Measurements from ENCODE around the gene SLC37A2.
"Not testable (repeated sequence)": the region's sequence is repeated elsewhere in the genome, so short reads cannot be mapped to it uniquely, and the experiment has no call there.

Gene SLC37A2

DNA sequence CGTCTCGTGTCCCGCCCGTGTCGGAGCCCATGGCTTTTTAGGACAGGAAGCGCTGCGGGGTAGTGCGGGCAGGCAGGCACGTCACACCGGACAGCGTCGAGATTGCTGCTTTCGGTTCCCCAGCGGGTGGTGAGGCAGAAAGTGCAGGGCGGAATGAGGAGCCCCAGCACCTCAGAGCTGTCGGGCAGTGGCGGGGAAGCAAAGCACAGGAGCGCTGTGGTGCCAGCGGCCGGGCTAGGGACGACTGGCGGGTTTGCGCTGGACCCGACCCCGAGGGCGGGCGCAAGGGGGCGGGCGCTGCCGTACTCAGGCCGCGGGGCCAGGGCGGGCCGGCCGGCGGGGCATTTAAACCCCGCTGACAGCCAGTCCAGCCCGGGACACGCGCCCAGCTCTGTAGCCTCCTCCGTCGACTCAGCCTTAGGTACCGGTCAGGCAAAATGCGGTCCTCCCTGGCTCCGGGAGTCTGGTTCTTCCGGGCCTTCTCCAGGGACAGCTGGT is at the start of gene SLC37A2:
SLC37A2 (plus strand) TSS at position 375 of the 498 bp plus-strand sequence; CDS start at position 438, 63 bp downstream.
- DNase-seq, result no peak

DNA sequence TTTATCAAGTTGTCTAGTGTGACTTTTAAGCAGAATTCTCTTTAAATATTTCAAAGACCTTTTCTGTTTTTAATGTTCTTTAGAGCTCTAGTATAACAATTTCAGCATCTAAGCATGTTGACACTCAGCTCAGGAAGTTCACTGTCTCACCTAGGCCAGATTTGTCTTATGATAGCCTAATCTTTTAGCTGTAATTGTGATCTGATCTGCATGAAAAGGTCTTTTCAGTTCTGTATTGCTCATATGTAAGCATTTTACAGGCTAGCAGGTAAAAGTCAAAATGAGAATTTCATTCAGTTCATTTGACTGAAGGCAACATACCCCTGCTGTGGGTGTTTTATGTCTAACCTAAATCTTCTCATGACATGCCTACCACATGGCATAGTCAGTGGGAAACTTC is 46.7 kb upstream of the SLC37A2 start:
- no peak for DNase-seq

DNA sequence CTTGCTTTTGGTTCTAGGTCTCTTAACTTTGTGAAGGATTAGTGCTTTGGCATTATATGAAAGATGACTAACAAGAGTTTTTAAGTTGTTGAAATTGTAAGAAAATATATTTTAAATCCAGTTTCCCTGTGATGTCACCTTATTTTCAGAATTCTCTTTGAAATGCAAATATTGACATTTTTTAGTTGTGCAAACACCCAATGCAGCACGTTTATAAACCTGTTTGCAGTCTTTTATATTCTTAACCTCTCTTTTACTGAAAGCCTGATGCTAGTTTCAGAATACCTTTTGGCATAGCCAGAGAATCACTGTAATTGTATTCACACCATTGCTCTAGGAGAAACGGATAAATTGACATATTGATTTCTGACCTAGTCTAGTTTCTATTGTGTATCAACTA is 42.8 kb upstream of the SLC37A2 start:
- no peak for DNase-seq

DNA sequence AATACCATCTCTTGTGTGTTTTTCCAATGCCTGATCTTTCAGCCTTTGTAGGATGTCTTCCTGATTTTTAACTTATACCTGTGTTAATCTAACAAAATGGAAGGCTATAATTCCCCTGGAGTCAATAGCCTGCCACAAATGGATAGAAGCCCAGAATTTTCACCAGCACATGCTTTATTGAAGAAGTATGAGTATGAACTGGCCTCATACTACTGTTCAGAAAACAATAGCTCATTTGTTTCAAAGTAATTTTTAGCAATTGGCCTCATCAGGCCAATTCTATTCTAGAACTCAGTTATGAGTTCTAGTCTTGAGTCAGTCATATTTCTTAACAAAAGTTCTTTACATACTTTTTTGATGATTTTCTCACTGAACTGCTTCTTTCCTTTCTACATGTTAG is 40.6 kb upstream of the SLC37A2 start:
- no peak for DNase-seq

DNA sequence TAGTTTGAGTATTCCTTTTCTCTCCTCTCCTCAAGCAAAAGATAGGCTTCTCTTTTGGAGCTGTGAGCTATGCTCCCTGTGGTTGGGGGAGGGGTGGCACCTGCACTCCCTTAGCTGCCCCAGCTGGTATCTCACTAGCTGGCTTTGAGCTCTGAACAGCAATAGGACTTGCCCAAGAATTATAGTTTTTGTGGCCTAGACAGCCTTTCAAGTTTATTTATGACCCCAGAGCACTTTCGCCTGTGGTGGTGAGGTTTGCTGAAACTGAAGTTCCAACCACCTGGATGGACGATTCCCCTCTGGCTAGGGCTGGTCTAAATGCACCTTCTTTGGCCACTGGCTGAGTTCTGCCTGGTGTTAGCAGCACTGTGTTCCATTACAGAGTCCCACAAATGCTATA is 37.1 kb upstream of the SLC37A2 start:
- no peak for DNase-seq

DNA sequence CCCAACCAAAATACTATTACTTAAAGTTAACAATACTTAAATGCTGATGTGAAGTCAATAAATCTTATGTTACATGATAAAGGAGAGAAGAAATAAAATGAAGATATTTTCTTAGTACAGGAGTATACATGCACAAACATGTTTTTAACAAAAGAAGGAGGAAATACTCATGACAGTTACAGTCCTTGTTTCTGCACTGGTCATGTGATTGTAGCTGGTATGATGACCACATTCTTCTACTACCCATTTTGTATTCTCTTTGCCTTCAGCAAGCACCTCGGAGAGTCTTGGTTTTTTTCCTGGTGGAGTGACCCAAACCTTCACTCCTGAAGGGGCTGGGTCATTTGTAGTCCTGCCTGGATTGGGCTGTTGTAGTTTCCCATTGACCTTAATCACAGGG is 33.7 kb upstream of the SLC37A2 start:
- not testable (repeated sequence) for DNase-seq

DNA sequence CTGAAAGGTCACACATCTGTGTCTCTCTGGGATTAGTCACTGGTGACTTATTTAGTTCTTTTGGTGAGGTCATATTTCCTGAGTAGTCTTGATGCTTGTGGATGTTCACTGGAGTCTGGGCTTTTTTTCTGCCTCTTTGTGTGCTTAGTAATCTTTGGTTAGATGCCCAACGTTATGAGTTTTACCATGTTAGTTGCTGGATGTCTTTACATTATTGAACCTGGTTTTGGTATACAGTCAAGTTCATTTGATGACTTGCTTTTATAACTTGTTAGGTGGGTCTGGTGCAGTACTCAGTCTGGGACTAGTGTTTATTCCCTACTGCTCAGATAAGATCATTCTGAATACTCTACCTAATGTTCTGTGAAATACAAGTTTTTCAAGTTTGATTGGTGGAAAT is 26.2 kb upstream of the SLC37A2 start:
- no peak for DNase-seq

DNA sequence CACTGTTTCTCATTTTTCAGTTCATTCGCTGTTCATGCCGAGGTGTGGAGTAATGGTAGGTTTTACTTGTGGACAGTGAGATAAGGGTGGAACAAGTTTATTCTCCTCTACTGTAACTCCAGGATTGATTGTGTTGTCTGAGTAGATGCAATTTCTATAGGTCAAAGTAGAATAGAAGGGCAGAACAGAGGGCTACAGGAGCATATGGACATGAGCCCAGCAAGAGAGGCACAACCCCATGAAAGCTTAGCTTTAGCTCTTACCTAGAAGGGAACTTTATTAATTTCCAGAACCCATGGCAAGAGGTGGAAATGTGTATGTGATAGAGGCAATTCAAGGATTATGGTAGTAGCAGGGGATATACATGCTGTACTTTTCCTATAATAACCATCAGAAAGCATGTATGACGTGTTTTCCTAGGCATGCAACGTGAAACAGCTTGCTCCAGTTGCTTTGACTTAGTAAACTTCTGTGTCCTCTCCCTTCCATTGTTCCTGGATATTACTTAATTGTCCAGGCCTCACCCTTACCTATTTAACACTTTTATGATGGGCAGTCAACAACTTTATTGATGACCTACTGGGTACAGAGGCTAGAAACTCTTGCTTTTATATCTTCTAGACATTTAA is 13.8 kb upstream of the SLC37A2 start:
- DNase-seq, result no peak

DNA sequence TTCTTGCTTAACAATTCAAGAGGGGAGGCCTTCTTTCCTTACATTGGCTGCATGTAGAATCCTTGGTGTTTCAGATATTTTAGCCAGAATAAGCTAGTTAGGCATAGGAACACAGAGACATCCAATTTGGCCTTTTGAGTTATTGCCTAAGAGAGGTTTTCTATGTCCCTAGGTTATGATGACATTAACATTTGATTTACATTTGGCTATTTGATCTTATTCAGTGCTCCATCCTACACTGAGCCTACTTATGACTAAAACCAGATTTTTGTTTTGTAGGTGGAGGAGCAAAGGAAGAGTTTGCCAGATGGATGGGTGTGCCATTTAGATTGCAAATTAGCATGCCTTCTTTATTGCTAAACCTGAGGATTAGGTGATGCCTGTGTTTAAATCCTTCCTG is 11.1 kb upstream of the SLC37A2 start:
- no peak for DNase-seq

DNA sequence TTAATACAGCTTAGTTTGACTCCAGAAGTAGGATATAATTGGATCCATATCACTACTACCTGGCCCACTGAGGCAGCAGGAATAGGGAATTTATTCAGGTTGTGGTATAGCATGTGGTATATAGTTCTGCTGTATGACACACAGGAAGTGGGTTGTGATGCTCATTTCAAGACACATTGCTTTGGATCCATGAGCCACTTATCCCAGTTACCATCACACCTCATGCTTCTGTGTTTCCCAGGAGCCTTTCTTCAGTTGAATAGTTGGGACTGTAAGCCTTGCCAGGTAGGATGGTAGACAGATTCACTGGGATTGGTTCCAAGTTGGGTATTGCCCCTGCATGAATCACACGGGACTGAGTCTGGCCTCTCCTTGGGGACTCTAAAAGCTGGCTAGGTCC is 9.9 kb upstream of the SLC37A2 start:
- DNase-seq, result no peak

DNA sequence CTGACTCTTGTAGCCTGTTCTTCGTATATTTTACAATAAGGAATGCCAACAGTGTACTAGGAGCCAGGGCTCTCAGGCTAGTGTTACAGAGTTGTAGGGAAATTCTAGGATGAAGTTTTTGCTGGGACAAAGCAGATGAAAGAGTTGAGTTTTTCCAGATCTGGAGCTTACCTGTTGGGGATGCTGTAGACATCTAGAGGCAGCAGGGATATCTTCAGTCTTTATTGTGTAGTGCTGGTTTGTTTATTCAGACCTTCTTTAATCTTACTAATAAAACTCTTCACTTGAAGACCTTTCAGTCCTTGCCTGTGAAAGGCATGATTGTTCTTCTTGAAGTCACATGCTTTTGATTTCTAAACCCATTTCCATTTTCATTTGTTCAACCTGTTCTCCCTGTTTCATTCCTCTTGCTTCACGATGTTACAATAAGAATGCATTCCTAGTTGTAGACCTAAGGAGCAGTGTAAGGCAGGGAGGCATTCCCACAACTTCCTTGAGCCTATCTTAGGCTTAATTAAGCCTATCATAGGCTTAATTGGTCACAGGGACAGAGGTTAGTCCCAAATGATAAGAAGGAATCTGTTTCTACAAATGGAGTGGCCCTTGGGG is 7.9 kb upstream of the SLC37A2 start:
- no peak for DNase-seq

DNA sequence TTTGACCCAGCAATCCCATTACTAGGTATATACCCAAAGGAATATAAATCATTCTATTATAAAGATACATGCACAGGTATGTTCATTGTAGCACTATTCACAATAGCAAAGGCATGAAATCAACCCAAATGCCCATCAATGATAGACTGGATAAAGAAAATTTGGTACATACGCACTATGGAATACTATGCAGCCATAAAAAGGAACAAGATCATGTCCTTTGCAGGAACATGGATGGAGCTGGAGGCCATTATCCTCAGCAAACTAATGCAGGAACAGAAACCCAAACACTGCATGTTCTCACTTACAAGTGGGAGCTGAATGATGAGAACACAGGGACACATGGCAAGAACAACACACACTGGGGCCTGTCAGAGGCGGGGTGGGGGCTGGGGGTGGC is 7.0 kb upstream of the SLC37A2 start:
- DNase-seq, result not testable (repeated sequence)

DNA sequence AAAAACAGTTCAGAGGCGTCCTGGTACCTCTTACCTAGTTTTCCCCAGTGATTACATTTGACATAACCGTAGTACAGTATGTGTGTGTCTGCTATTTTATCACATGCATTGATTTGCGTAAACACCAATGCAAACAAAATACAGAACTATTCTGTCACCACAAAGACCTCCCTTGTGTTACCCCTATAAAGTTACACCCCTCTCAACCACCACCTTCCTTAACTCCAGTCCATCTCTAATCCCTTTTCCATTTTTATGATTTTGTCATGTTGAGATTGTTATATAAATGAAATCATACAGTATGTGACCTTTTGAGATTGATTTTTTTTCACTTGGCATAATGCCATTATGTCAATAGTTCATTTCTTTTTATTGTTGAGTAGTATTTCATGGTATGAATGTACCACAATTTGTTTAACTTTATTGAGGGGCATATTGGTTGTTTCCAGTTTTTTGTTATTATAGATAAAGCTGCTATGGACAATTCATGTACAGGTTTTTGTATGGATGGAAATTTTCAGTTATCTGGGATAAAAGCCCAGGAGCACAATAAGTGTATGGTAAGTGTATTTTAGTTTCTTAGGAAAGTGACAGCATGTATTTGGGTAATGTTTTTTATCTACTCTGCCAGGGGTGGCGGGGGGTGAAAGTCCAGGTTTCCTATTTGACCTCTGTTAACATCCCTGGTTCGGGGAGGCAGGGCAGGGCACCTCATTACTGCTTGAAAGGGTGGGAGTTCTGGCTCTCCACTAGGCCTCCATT is 6.0 kb upstream of the SLC37A2 start:
- DNase-seq, result no peak

DNA sequence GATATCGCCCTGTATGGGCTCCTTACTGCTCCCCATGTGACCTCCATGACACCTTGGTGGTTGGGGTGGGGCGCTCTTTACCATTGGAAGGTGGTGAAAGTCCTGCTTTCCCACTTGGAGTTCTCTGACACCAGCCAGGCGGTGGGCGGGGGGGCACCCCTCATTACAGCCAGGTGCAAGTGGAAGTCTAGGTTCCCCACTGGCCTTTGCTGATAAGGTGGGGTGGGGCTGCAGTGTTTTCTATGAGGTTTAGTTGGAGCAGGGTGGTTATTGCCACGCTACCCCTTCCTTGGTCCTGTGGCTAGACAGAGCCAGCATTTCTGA is 5.5 kb upstream of the SLC37A2 start:
- no peak for DNase-seq

DNA sequence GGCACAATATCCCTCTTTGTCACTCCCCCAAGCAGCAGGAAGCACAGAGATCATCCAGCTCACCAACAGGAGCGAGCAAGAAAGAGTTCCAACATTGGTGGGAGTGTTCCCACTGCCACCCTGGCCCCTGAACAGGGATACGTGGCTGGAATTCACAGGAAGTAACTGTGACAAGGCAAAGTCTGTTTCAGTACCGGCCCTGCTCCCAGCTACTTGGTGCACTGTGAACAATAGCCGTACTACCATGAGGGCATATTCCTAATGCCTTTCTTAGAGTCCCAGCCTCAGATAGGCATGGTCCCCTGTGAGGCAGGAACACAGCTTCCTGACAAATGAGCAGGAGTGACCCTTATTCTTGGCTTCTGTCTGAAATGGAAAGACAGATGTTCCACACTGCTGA is 1.8 kb upstream of the SLC37A2 start:
- DNase-seq, result no peak

DNA sequence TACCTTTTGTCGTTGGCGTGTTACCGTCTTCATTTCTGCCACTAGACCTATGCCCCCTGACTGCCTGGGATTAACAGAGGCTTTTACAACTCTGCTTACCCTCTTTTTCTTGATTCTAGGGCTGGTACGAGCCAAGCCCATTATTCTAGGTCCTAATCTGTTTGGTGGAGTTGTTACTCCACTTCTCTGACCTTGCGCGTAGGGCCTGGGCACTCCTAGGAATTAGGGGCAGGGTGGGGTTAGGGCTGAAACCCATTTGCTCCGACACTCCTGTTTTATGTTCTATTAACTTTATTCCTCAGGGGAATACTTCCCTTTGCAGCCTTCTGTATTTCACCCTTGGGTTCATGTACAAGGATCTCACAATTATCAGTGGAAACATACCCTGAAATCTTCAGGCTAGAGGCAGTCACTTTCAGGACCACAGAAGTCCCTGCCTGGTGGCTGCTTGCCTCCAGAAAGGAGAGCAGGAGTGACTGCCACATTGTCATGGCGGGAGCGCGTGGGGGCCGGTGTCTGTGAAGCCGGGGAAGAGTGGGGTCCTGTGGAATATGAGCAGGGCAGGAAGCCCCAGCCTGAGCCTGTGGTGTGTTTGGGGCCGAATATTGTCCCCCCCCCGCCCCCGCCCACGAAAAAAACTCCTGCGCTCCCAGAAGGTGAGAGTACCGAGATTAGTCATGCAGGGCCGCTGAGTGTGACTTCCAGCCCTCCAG is 731 bp upstream of the SLC37A2 start:
- no peak for DNase-seq

DNA sequence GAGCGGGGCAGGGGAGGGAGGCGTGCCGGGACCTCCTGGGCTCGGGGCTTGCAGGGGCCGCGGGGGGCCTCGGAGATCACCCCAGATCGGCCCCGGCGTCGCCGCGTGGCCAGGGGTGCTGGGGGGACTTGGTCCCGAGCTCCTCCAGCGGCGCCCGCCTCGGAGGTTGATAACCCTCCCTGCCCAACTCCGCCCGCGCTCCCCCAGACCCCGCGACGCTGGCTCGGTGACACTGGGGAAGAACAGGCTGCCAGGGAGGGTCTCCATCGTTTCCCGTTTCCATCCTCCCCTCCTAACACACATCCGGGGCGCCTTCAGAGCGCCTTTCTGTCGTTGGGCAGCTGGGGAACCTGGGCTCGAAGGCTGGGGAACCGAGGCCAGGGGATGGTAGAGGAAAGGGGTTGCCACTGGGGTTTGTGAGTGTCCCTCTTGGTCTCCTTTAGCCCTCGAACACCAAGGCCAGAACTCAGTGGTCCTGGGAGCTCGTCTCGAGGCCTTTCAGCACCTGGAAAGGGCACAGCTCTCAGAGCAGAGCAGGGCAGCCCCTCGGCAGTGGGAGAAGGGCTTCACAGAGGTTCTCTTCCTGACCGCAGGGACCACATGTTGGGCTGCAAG is 431 bp downstream of the SLC37A2 start:
- no peak for DNase-seq

DNA sequence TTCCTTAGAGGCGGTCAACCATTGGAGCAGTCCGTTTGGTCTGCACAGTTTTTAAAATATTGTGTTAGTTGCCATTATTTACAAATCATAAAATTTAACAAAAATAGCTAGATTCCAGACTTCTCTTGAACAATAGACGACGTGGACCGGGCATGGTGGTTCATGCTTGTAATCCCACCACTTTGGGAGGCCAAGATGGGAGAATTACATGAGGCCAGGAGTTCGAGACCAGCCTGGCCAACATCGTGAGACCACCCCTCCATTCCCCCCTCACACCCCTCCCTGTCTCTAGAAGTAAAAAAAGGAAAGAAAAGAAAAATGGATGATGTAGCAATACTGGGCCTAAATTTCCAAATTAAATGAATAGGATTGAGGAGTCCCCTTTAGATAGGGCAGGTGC is 965 bp downstream of the SLC37A2 start:
- no peak for DNase-seq

DNA sequence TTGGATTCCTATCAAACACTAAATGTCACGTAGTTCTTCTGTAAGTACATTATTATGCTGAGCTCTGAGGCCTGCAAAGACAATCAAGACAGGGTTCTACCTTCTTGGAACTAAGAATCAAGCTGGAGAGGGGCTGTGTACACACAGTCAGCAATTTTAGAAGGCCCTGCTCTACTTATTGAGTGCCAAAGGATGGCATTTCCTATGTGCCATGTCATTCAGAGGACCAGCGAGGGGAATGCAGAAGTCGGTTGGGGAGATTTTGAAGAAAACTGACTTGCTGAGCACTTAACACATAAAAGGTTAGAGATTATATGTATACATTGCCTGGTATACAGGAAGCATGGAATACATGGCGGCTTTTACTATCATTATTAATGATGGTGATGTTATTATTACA is 5.3 kb downstream of the SLC37A2 start:
- DNase-seq, result no peak

DNA sequence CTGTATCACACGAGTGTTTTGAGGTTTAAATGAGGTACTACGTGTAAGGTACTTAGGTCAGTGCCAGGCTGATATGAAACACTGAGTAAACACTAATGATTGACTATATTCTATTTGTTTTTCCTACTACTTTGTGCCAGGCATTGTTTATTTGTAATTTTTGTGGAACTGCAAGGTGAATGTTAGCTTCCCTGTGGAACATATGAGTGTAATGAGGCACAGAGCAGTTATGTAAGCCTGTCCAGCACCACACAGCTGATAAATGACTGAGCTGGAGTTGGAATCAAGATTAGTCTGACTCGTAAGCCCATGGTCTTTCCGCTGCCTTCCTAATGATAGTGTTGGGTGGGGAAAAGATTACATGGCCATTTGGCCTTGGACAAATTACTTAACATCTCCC is 5.9 kb downstream of the SLC37A2 start:
- no peak for DNase-seq

DNA sequence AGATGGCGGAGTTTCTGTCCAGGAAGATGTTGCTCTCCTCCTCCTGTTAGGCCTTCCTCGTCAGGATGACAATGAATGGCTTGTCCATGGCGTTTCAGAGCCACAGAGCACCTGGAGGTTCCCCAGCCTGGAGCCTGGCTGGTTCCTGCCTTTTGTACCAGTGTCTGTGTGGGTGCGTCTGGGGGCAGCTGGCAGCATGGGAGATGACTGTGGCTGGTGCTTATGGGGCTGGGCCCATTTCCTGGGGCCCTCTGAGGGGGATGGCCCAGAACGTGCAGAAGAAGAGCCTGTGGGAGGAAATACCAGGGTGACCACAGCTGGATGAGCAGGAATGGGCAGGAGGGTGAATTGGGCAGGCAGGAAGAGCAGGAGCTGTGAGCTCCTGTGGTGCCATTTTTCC is 6.7 kb downstream of the SLC37A2 start:
- no peak for DNase-seq

DNA sequence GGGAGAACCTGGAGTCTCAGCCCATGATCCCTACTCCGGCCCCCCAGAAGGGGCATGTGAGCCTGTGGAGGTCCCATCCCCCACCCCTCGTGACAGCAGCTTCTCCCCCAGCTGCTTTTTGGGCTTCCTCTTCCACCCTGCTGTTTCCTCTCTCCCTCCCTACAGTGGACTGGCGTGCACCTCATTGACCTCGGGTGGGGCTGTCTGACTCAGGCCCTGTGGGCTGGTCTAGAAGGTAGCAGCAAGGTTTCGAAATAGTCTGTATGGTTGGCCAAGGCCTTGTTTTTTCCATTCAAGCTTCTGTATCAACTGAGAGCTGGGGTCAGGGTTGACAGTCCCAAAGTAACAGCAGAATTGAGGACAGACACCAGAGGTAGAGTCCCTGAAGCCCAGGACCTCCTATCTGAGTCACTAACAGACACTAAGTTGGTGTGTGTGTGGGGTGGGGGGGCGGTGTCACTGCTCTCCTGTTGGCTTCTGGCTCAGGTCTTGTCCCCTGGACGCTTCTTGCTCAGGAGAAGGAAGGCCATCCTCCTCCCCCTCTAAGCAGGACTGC is 7.7 kb downstream of the SLC37A2 start:
- DNase-seq, result no peak

DNA sequence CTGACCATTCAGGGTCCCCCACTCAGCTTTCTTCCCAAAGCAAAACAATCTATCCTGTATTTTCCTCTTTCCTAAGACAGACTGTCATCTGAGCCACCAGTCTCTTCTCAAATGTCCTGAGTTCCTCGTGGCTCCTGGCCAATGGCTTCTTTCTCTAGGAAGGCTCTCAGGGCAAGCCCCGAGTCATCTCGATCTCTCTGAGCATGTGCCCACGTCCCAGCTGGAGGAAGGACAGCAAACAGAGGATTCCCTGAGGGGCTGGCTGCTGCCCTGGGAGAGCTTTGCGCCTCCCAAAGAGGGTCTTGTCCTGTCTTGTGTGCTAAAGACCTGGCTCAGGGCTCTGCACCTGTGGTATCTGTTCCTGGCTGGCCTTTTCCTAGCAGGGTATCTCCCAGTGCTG is 8.3 kb downstream of the SLC37A2 start:
- DNase-seq, result no peak
